Parathyroid adenoma (tissue), 2 donors: ENCODE data around the gene DOCK2.

Experiments
- H2AFZ ChIP-seq: fragments of 300-600 bp; sonication (generic); one replicate; pipeline ENCODE4 v1.7.0; 2017; ENCODE audit warnings: antibody characterized with exemption, mild to moderate bottlenecking
- H3K27ac ChIP-seq: fragments of 300-600 bp; sonication (generic); one replicate; pipeline ENCODE4 v1.7.0; 2017
- H3K27me3 ChIP-seq: fragments of 300-600 bp; sonication (generic); one replicate; pipeline ENCODE4 v1.7.0; 2017; ENCODE audit warnings: low read length; ENCODE audit not compliant: control insufficient read depth, insufficient read depth
- H3K36me3 ChIP-seq: fragments of 300-600 bp; sonication (generic); one replicate; pipeline ENCODE4 v1.7.0; 2017; ENCODE audit warnings: low read length; ENCODE audit not compliant: control insufficient read depth, insufficient read depth
- H3K4me1 ChIP-seq: fragments of 300-600 bp; sonication (generic); one replicate; pipeline ENCODE4 v1.7.0; 2017; ENCODE audit warnings: control low read depth
- H3K4me2 ChIP-seq: fragments of 300-600 bp; sonication (generic); one replicate; pipeline ENCODE4 v1.7.0; 2017; ENCODE audit warnings: low read length
- H3K4me3 ChIP-seq: fragments of 300-600 bp; sonication (generic); one replicate; pipeline ENCODE4 v1.7.0; 2017; ENCODE audit warnings: low read depth, low read length
- H3K79me2 ChIP-seq: fragments of 300-600 bp; sonication (generic); one replicate; pipeline ENCODE4 v1.7.0; 2017; ENCODE audit warnings: control low read depth
- H3K9ac ChIP-seq: fragments of 300-600 bp; sonication (generic); one replicate; pipeline ENCODE4 v1.7.0; 2017; ENCODE audit warnings: mild to moderate bottlenecking
- H3K9me3 ChIP-seq: fragments of 300-600 bp; sonication (generic); one replicate; pipeline ENCODE4 v1.7.0; 2017; ENCODE audit warnings: low read length; ENCODE audit not compliant: control insufficient read depth
- TF ChIP-seq, protein P1 (sequence below): fragments of 300-600 bp; sonication (generic); IDR thresholded peaks from one replicate; pipeline ENCODE4 v1.7.0; 2017; ENCODE audit warnings: antibody characterized with exemption, mild to moderate bottlenecking
- donor health status: primary hyperparathyroidism.

The DOCK2 gene

DNA sequence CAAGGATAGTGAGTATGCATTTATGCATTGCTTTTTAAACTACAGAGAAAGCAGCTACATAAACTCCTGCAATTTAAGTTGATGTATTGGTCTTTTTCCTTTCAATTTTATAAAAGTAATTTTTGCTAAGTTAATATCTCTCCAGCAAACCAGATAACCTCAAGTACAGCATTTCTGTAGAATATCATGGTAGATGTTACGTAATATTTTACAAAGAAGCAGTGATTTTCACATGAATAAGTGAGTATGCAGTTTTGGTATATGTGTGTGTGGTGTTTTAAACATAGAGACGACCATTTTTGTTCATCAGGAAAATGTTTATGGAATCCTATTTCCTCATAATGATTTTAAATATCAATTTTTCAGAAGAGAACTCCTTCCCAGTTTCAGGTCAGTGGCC is 224.4 kb downstream of the DOCK2 start:
- Histone ChIP-seq H2AFZ (no peak overlapping the region), H3K36me3 (no peaks in the 10 kb centered on the region), H3K4me1 (no peaks in the 10 kb centered on the region), H3K79me2 (no peaks in the 10 kb centered on the region), H3K27me3 (no peaks in the 10 kb centered on the region), H3K4me2 (no peak overlapping the region), H3K9ac (no peak overlapping the region), H3K4me3 (no peak overlapping the region), H3K27ac (no peak overlapping the region), H3K9me3 (no peaks in the 10 kb centered on the region)
- TF ChIP-seq, protein P1, sequence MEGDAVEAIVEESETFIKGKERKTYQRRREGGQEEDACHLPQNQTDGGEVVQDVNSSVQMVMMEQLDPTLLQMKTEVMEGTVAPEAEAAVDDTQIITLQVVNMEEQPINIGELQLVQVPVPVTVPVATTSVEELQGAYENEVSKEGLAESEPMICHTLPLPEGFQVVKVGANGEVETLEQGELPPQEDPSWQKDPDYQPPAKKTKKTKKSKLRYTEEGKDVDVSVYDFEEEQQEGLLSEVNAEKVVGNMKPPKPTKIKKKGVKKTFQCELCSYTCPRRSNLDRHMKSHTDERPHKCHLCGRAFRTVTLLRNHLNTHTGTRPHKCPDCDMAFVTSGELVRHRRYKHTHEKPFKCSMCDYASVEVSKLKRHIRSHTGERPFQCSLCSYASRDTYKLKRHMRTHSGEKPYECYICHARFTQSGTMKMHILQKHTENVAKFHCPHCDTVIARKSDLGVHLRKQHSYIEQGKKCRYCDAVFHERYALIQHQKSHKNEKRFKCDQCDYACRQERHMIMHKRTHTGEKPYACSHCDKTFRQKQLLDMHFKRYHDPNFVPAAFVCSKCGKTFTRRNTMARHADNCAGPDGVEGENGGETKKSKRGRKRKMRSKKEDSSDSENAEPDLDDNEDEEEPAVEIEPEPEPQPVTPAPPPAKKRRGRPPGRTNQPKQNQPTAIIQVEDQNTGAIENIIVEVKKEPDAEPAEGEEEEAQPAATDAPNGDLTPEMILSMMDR: no peak

DNA sequence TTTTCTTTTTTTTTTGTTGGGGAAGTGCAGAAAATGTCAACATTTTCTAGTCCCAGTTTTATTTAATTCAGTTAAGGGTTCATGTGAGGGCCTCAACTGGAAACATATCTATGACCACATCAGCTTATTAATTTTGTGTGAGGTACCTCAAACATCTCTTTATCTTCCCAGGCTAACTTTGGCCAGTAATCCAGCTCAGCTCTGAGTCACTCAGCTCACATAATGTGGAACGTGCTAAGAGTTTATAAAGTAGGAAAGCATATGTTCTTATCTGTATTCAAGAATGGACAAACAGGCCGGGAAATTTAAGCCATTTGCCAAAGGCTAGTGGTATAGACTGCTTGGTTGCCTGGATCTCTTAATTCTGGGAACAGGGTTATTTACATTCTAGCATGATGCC is 224.9 kb downstream of the DOCK2 start:
- no peaks in the 10 kb centered on the region for H3K79me2 ChIP-seq
- H3K4me3 ChIP-seq: no peak overlapping the region
- H3K9me3 ChIP-seq: no peaks in the 10 kb centered on the region
- no peaks in the 10 kb centered on the region for H3K36me3 ChIP-seq
- no peak overlapping the region for H2AFZ ChIP-seq
- no peak overlapping the region for H3K4me2 ChIP-seq
- H3K27me3 ChIP-seq: no peaks in the 10 kb centered on the region
- H3K27ac ChIP-seq: no peak overlapping the region
- TF ChIP-seq, protein P1: no peak
- H3K4me1 ChIP-seq: no peaks in the 10 kb centered on the region
- no peak overlapping the region for H3K9ac ChIP-seq

DNA sequence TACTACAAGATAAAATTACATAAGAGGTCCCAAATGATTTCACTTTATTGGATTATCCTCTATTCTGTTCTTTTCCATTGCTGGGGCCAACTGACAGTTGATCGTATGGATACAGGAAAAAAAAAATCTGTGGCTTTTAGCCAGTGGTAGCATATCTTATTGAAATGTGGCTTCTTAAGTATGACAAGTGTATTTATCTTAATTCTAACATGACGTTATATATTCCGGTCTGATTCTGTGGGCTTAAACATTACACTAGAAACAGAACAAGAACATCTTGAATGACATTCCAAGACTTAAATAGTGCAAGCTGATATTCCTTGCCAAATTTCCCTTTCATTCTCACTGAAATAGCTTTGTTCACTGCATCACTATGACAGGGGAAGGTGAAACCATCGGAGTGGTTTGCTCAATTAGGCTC is 225.3 kb downstream of the DOCK2 start:
- no peaks in the 10 kb centered on the region for H3K36me3 ChIP-seq
- TF ChIP-seq, protein P1: no peak
- no peak overlapping the region for H3K4me3 ChIP-seq
- H2AFZ ChIP-seq: no peak overlapping the region
- H3K79me2 ChIP-seq: no peaks in the 10 kb centered on the region
- no peak overlapping the region for H3K27ac ChIP-seq
- H3K27me3 ChIP-seq: no peaks in the 10 kb centered on the region
- no peak overlapping the region for H3K4me2 ChIP-seq
- no peaks in the 10 kb centered on the region for H3K9me3 ChIP-seq
- H3K9ac ChIP-seq: no peak overlapping the region
- no peaks in the 10 kb centered on the region for H3K4me1 ChIP-seq

DNA sequence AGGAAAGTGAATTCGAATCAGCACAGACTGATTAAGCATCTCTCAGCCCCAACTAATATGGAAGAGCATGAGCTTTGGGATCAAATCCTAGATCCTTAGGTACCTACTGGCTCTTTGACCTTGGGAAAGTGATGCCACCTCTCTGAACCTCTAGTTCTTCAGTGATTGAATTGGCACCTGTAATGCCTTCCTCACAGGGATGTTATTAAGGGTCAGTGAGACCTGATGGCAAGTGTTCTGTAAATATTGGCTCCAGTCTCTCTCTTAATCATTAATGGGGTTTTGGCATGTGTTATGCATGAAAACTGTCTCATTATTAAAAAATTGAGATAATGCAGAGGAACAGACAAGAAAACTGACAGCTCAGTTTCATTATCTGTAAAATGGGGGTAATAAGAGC is 227.4 kb downstream of the DOCK2 start:
- Histone ChIP-seq H3K27me3 (no peaks in the 10 kb centered on the region), H3K27ac (no peak overlapping the region), H3K4me3 (no peak overlapping the region), H3K79me2 (no peaks in the 10 kb centered on the region), H3K9ac (no peak overlapping the region), H2AFZ (no peak overlapping the region), H3K9me3 (no peaks in the 10 kb centered on the region), H3K4me2 (no peak overlapping the region), H3K36me3 (no peaks in the 10 kb centered on the region), H3K4me1 (no peaks in the 10 kb centered on the region)
- TF ChIP-seq, protein P1: no peak

DNA sequence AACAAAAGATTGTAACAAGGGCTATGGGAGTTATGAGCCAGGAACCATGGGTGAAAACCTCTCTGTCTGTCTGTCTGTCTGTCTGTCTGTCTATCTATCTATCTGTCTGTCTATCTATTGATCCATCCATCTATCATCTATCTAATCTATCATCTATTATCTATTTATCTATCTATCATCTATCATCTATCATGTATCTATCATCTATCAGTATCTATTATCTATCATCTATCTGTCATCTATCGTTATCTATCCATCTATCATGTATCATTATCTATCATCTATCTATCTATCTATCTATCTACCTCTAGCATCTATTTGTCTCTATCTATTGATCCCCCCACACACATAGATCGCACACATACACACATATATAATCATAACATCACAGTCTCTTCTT is 230.3 kb downstream of the DOCK2 start:
- H2AFZ ChIP-seq: no peak overlapping the region
- no peaks in the 10 kb centered on the region for H3K36me3 ChIP-seq
- H3K79me2 ChIP-seq: no peaks in the 10 kb centered on the region
- no peaks in the 10 kb centered on the region for H3K9me3 ChIP-seq
- H3K4me2 ChIP-seq: no peak overlapping the region
- TF ChIP-seq, protein P1: no peak
- H3K27me3 ChIP-seq: no peaks in the 10 kb centered on the region
- no peaks in the 10 kb centered on the region for H3K4me1 ChIP-seq
- no peak overlapping the region for H3K4me3 ChIP-seq
- no peak overlapping the region for H3K27ac ChIP-seq
- H3K9ac ChIP-seq: no peak overlapping the region
